A172 (cell line): ENCODE measurements around the gene DLEU7. TPM values are rescaled to one million over a fixed set of nuclear protein-coding genes. Genes with fewer than 3 reads are reported as not detected.
A peak's percentile ranks its signal among the peaks of the same experiment; 100 is the strongest.

Source experiments
- DNase-seq: peaks from one replicate; pipeline ENCODE4 v3.0.0-alpha.2; 2015; ENCODE audit warnings: low spot score
- total RNA-seq: library from RNA; depleted of rRNA; stranded (reverse); fragments of >200 nt; shearing (Covaris generic); gene quantifications from 2 replicates; pipeline ENCODE4 v1.2.3, GENCODE V29; 2014; rRNA removed

Gene DLEU7
- total RNA-seq, result not detected in 2 replicates

GRCh38 chr13:50843257-50844083, at the start of gene DLEU7:
TSS of gene DLEU7 (minus strand) at chr13:50843692. CDS start at chr13:50843646, 46 bp downstream.
- DNase-seq, result no peak

GRCh38 chr13:50892210-50892944, 48.9 kb upstream of the DLEU7 start:
- no peak for DNase-seq

DNA sequence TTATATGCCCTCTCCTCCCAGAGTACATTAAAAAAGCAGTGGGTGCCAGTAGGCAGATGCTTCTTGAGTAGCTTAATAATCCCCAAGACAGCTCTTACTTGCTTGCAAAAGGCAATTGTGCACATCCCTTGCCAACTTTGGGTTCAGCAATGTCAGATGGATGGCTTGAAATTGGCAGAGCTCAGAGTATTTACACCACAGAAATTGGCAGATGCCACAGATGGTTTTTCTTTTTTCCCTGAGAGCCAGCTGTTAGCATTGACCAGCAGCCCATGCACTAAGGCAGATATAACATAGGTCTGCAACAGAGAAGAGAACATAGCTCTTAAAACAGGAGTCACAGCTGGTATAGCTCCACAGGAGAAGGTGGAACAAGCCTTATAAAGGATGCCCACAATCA, 47.7 kb upstream of the DLEU7 start:
- DNase-seq, result no peak

DNA sequence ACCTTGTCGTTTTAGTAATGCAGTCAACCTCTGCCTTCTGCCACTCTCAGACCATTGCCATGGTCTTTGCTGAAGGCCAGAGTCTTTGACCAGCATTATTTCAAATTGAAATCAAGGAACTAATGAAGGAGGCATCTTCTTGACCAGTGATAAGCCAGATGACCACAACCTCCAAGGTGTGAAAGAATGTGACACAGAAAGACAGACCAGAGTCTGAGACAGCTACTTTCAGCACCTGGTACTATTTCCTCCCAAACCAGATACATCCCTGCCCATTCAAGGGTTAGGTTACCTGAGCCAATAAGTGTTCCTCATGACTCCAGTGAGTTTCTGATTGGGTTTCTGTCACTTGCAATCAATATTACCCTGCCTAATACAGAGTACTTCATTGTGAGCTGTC, 45.8 kb upstream of the DLEU7 start:
- no peak for DNase-seq

DNA sequence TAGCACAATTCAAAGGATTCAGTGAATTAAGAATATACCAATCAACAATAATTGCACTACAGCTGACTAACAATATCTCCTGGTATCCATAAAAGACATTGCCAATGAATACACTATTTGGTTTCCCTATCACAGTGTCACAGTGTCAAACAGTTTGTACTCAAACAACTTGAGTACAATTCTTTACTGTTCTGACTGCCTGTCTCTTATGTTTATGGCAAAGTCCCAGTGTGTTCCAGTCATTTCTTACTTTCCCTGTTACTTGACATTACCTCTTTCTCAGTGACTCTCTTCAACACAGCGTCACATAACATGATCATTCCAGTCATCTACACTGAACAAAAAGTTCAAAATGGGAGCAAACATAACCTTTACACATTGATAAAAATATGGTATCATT, 44.9 kb upstream of the DLEU7 start:
- no peak for DNase-seq

- DNase-seq, result no peak
Measured at GRCh38 chr13:50887151-50887550, 43.7 kb upstream of the DLEU7 start.

DNA sequence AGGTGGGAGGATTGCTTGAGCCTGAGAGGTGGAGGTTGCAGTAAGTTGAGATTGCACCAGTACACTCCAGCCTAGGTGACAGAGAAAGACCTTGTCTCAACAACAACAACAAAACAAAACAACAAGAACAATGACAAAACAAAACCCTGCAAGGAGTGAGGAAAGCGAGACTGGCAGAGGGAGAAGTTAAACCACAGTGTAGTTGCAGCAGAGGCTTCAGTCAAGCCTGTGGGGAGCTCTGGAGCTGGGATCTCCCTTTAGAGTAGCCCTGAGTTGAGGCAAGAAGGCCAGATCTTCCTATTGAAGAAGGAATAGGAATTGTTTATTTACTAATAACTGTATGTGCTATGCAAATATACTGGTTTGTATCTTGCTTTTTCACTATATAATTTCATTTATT, 40.8 kb upstream of the DLEU7 start:
- no peak for DNase-seq

DNA sequence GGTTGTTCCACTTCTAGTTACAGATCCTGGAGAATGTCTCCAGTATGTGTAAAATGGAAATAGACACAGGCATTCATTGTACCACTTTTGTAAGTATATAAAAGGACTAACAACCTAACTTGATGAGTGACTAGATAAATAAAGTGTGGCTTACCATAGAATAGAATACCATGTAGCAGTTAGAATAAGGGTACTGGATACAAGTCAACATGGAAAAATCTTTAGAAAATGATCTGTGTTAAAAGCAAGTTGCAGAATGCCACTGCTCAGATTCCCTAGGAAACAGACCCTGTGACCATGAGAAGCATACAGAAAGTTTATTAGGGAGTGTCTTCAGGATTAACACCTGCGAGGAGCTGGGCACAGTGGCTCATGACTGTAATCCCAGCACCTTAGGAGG, 40.2 kb upstream of the DLEU7 start:
- no peak for DNase-seq

- DNase-seq, result no peak
Measured at GRCh38 chr13:50882816-50883435, 39.4 kb upstream of the DLEU7 start.

GRCh38 chr13:50873991-50874390, 30.5 kb upstream of the DLEU7 start:
- DNase-seq, result no peak

DNA sequence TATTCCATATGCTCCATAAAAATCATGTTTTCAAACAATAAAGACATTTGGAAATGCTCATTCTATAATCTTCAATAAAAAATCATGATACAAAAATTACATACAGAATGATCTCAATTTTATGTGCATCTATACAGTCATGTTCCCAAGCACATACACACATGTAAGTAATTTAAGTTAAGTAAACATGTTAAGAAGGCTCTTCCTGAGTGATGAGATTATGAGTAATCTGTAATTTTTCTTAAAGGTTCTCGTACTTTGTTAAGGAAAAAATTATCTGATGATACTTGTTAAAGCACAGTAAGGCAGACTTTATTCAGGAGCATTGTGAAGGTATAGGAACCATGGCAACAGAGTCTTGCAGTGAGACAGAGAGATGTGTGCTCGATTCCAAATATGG, 30.0 kb upstream of the DLEU7 start:
- no peak for DNase-seq

GRCh38 chr13:50871405-50871804, 27.9 kb upstream of the DLEU7 start:
- no peak for DNase-seq

DNA sequence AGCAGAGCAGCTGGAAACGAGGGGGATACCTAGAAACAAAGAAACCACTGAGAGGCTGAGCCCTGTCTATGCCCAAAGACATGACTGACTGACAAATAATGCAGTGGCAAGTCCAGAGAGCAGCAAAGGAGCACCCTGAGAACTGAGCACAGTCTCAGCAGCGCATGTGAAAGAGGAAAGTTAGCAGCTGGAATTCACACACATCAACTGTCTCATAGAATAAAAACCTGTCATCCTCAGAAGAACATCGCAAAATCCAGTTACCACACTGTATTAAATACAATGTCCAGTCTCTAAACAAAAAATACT, 24.1 kb upstream of the DLEU7 start:
- DNase-seq, result no peak

DNA sequence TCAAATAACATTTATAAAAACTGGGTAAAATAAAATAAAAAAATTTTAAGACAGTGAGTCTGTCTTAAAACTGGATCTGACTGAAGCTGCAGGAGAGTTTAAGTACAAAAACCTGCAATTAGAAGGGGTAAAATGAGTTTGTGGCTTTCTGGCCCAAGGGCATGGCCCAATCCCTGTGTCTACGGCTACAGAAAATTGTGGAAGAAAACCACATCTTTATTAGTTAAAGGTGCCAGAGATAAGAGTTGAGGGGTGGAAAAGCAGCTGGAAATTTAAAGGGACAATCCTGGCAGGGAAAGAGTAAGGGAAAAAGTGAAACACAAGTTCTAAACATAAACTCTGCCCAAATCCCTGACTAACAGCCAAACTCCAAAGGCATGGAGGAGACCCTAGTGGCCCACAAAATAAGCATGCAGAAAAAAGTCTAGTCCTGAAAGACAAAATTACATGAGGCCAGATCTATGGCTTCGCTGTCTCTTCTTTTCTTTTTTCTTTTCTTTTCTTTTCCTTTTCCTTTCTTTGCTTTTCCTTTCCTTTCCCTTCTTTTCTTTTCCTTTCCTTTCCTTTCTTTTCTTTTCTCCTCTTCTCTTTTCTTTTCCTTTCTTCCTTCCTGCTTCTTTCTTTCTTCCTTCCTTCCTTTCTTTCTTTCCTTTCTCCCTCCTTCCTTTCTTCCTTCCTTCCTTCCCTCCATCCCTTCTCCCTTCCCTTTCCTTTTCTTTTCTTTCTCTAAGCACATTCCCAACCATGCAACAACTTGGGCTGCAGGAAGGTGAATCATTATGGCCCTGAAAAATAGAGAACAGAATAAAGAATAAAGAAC, 23.5 kb upstream of the DLEU7 start:
- no peak for DNase-seq

GRCh38 chr13:50864492-50864891, 21.0 kb upstream of the DLEU7 start:
- DNase-seq, result no peak

- DNase-seq, result no peak
Measured at GRCh38 chr13:50855681-50856080, 12.2 kb upstream of the DLEU7 start.

GRCh38 chr13:50850445-50850844, 7.0 kb upstream of the DLEU7 start:
- DNase-seq, result no peak

DNA sequence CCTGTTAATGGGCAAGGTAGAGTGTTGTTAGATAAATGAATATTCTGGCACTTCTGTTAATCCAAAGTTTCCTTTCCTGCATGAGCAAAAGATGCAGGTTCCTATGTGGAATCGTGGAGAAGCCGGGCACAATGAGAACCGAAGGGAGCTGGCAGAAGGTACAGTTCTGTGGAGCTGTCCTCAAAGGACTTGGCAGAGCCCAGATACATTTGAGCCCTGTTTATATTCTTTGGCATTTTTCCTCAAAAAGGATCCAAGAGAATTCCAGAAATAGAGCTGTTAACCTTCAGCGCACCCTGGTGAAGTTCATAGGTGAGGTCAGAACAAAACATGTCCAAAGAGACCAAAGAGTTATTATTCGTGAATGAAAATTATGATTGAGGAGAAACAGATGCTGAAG, 4.0 kb upstream of the DLEU7 start:
- no peak for DNase-seq

DNA sequence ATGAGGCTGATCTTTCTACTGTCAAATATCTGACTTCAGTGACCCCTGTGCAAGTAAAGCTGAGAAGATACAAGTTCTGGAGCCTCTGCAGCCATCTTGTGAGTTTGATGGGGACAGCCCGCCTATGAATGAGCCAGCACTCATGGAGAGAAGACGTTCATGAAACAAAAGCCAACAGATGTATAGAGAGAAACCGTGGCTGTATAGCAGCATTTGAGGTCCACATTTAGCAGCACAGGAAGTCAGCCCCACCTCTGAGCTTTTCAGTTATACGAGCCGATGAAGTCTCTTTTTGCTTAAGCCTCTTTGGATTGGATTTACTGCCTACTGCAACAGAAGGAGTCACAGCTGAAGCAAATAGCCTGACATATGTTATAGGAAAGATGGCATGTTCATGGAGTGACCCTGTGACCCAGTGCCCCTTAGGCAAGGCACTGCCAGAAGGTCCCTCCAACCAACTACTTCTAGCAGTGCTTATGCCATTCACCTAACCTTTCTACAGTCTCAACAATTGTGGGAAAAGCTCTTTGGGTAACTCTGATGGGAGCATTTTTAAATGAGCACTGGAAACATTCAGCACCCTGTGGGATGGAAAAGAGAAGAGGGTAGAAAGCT, 3.5 kb upstream of the DLEU7 start:
- DNase-seq, result no peak

- DNase-seq, result peak; percentile 4
Measured at GRCh38 chr13:50845211-50845610, 1.7 kb upstream of the DLEU7 start.

GRCh38 chr13:50844084-50844875, 788 bp upstream of the DLEU7 start:
- no peak for DNase-seq
